K562 (cell line): ENCODE data around the gene AARSD1. TPM values are rescaled to one million over a fixed set of nuclear protein-coding genes. Genes with fewer than 3 reads are reported as not detected.
A peak's percentile ranks its signal among the peaks of the same experiment; 100 is the strongest.

Experiments used
- ATAC-seq: fragments of 200-7000 bp; cut with Tn5 transposase; 3 replicates; pipeline ENCODE4 v1.9.1; 2020; ENCODE audit warnings: moderate library complexity
- BruUV-seq: library from RNA; stranded (reverse); fragments of 400-500 nt; replicated peaks from 2 replicates; lab custom pipeline; 2021; lab: Mats Ljungman, UMichigan
- CTCF ChIA-PET: fragments of 300-600 bp; formaldehyde crosslinking; extraction: SDS; loops from one replicate; lab custom pipeline; 2021; ENCODE audit warnings: low intra/inter-chr PET ratio; lab: Yijun Ruan, JAX
- POLR2A ChIA-PET: fragments of 300-600, 350-650 bp; sonication (Branson Sonifier 250); formaldehyde crosslinking; extraction: SDS; loops from one replicate; lab custom pipeline; 2021; ENCODE audit warnings: antibody characterized with exemption, inconsistent platforms; lab: Yijun Ruan, JAX
- DNase-seq, 4 experiments: peaks; one replicate each; pipeline versions ENCODE4 v3.0.0 to v3.0.0-alpha.2; 2011 to 2018; ENCODE audit warnings: low spot score in 3 of 4, mixed read lengths in 3 of 4; ENCODE audit errors: extremely low read depth in 1 of 4
- FAIRE-seq: peaks from 2 replicates; lab custom pipeline; 2011; peaks lifted over from hg19 to GRCh38; lab: Jason Lieb, UNC
- H2AFZ ChIP-seq: 2 replicates; pipeline ENCODE4 v1.6.0; 2011; ENCODE audit warnings: low read depth, low read length, control low read depth, inconsistent platforms
- H3K27ac ChIP-seq: fragments of 200-600 bp; 3 replicates; pipeline ENCODE4 v1.8.0; 2011; ENCODE audit warnings: low read depth, mild to moderate bottlenecking, control low read depth, inconsistent platforms, low read length, moderate library complexity, mixed read lengths; ENCODE audit errors: extremely low read depth
- H3K27me3 ChIP-seq, 2 experiments: fragments of 300-600 bp in 1 of 2; 2 replicates in 1 of 2; 3 replicates in 1 of 2; pipeline versions ENCODE4 v1.6.0 to v1.8.0; 2011; ENCODE audit warnings: inconsistent platforms in 2 of 2, low read length in 2 of 2, mild to moderate bottlenecking in 1 of 2, mixed read lengths in 1 of 2, moderate library complexity in 1 of 2; ENCODE audit not compliant: control insufficient read depth in 2 of 2, insufficient read depth in 2 of 2
- H3K36me3 ChIP-seq: fragments of 300-600 bp; 3 replicates; pipeline ENCODE4 v1.8.0; 2011; ENCODE audit warnings: mild to moderate bottlenecking, low read length, inconsistent platforms; ENCODE audit not compliant: control insufficient read depth, insufficient read depth
- H3K4me1 ChIP-seq, 2 experiments: fragments of 200-600 bp in 1 of 2; replicated peaks in 1 of 2; 2 replicates in 1 of 2; 3 replicates in 1 of 2; pipeline versions ENCODE4 v1.5.1 to v1.8.0; 2011; ENCODE audit warnings: inconsistent platforms in 2 of 2, low read length in 2 of 2, mild to moderate bottlenecking in 1 of 2, mixed read lengths in 1 of 2, moderate library complexity in 1 of 2; ENCODE audit not compliant: control insufficient read depth in 2 of 2, insufficient read depth in 2 of 2
- H3K4me2 ChIP-seq: 2 replicates; pipeline ENCODE4 v1.6.1; 2011; ENCODE audit warnings: low read length, control low read depth, inconsistent platforms, mixed read lengths; ENCODE audit not compliant: insufficient read depth
- H3K4me3 ChIP-seq: fragments of 200-600 bp; sonication (generic), shearing (Covaris generic); 2 replicates; pipeline ENCODE4 v1.5.1; 2016; ENCODE audit warnings: control low read depth, inconsistent platforms
- H3K79me2 ChIP-seq: fragments of 200-600 bp; 3 replicates; pipeline ENCODE4 v1.8.0; 2011; ENCODE audit warnings: low read length, inconsistent platforms; ENCODE audit not compliant: control insufficient read depth, insufficient read depth
- H3K9ac ChIP-seq, 2 experiments: 2 replicates each; pipeline versions ENCODE4 v1.6.0 to v1.6.1; 2011; ENCODE audit warnings: low read depth in 2 of 2, low read length in 2 of 2, control low read depth in 1 of 2, inconsistent platforms in 1 of 2, mild to moderate bottlenecking in 1 of 2, mixed read lengths in 1 of 2; ENCODE audit not compliant: insufficient read depth in 1 of 2
- H3K9me1 ChIP-seq: one replicate; pipeline ENCODE4 v1.6.0; 2011; ENCODE audit warnings: inconsistent platforms, mild to moderate bottlenecking, low read length, moderate library complexity; ENCODE audit not compliant: control insufficient read depth, insufficient read depth
- H3K9me3 ChIP-seq: replicated peaks from 2 replicates; pipeline ENCODE4 v1.5.1; 2011; ENCODE audit warnings: low read depth, low read length, inconsistent platforms; ENCODE audit not compliant: control insufficient read depth, insufficient read depth
- H4K20me1 ChIP-seq: replicated peaks from 2 replicates; pipeline ENCODE4 v1.6.1; 2011; ENCODE audit warnings: low read length, inconsistent platforms, mixed read lengths; ENCODE audit not compliant: control insufficient read depth, insufficient read depth
- NFIC ChIP-seq: fragments of 450-650 bp; IDR thresholded peaks from 2 replicates; pipeline ENCODE4 v1.6.1; 2017; ENCODE audit warnings: mild to moderate bottlenecking, inconsistent platforms
- TGIF2 ChIP-seq: sonication (generic); formaldehyde crosslinking; IDR thresholded peaks from 2 replicates; pipeline ENCODE4 v1.8.1; 2022; ENCODE audit warnings: mild to moderate bottlenecking, missing genetic modification reagents, moderate library complexity
- ZNF780A ChIP-seq: fragments of 250-450 bp; sonication (Bioruptor Pico); IDR thresholded peaks from 2 replicates; pipeline ENCODE4 v1.5.0; 2021; ENCODE audit warnings: mild to moderate bottlenecking
- WGBS: fragments of 100-300 bp; shearing (Covaris generic); methylation state at CpG from one replicate; pipeline ENCODE4 v1.1.6; 2016; ENCODE audit warnings: low coverage, mixed read lengths; ENCODE audit not compliant: insufficient coverage; ENCODE audit errors: missing lambda C conversion rate; 5-methylcytosine and 5-hydroxymethylcytosine counted together
- in situ Hi-C: fragments of 300-500 bp; cut with MboI; formaldehyde crosslinking; loops from 4 replicates; pipeline ENCODE4 v1.15.0; 2018; ENCODE audit warnings: inconsistent platforms, mixed read lengths
- intact Hi-C: fragments of 100-400 bp; cut with micrococcal nuclease; formaldehyde crosslinking; loops from 2 replicates; pipeline ENCODE4 v1.14.2; 2022
- polyA plus RNA-seq, 8 experiments: library from polyadenylated mRNA; depleted of rRNA in 4 of 8; stranded (reverse) in 5 of 8; unstranded in 3 of 8; fragments of >200 nt; fragmentation: Nextera tagmentation in 2 of 8; fragmentation: Illumina TruSeq in 1 of 8; extraction: Ambion mirVana in 2 of 8; extraction: Trizol in 1 of 8; gene quantifications; 2 replicates each; pipeline versions ENCODE4 v1.2.1 to v1.2.3, GENCODE V29; 2011 to 2014; ENCODE audit warnings: inconsistent platforms in 1 of 8, missing spikeins in 1 of 8
- total RNA-seq, 7 experiments: library from RNA; depleted of rRNA in 6 of 7; stranded (reverse); fragments of >200 nt in 6 of 7; fragmentation: Illumina TruSeq in 2 of 7; extraction: Trizol in 2 of 7; gene quantifications; 2 replicates each; pipeline versions ENCODE4 v1.2.1 to v1.2.3, GENCODE V29; 2011 to 2021; ENCODE audit warnings: low replicate concordance in 1 of 7
- TF ChIP-seq, protein P1 (sequence below): fragments of 250-450 bp; sonication (Bioruptor Pico); IDR thresholded peaks from 2 replicates; pipeline ENCODE4 v1.4.0; 2020

AARSD1 gene
- total and polyA plus RNA-seq, 9 of the 15 experiments (the other 6 are each of a cell fraction or from before 2014, with no cell fraction given): 51.7 to 98.5 (median 68.6) TPM

DNA sequence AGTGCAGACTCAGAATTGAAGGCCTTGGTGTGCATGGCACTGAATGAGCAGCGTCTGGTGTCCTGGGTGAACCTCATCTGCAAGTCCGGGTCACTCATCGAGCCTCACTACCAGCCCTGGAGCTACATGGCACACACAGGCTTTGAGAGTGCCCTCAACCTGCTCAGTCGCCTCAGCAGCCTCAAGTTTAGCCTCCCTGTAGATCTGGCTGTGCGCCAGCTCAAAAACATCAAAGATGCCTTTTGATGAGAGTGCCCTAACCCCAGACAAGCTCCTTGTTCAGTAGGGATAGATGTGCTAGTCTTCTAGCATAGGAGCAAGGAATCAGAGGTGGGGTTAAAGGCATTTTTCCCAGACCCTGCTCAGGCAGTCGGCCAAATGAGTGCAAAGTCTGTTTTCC is 27.2 kb upstream of the AARSD1 start:
- DNase-seq: no peak
- Histone ChIP-seq H2AFZ (no peak overlapping the region), H3K36me3 (peaks cover 77% of the 10 kb centered on the region), H4K20me1 (no peaks in the 10 kb centered on the region), H3K9me3 (no peaks in the 10 kb centered on the region), H3K79me2 (no peaks in the 10 kb centered on the region), H3K4me2 (no peak overlapping the region), H3K27me3 (no peaks in the 10 kb centered on the region), H3K4me1 (no peaks in the 10 kb centered on the region), H3K27ac (no peak overlapping the region), H3K9me1 (no peaks in the 10 kb centered on the region), H3K4me3 (no peak overlapping the region), H3K9ac (no peak overlapping the region)
- ATAC-seq: no peak
- POLR2A ChIA-PET: interaction anchor here (0.5 to 2.2 kb wide), 5 partner anchors 13 to 1080 kb away, joined by 3 to 6 read pairs (median 3); no protein-coding TSS in a partner anchor
- in situ Hi-C loops (no loop called here), intact Hi-C loops (no loop called here)
- no peak for FAIRE-seq
- no TSS peak for BruUV-seq
- WGBS: 96% methylated on average over 6 of the region's 6 CpGs
- CTCF ChIA-PET: no interaction called here
- TF ChIP-seq NFIC (peak; percentile 70), TGIF2 (no peak), ZNF780A (CRISPR knock-in tag) (no peak)
- TF ChIP-seq, protein P1, sequence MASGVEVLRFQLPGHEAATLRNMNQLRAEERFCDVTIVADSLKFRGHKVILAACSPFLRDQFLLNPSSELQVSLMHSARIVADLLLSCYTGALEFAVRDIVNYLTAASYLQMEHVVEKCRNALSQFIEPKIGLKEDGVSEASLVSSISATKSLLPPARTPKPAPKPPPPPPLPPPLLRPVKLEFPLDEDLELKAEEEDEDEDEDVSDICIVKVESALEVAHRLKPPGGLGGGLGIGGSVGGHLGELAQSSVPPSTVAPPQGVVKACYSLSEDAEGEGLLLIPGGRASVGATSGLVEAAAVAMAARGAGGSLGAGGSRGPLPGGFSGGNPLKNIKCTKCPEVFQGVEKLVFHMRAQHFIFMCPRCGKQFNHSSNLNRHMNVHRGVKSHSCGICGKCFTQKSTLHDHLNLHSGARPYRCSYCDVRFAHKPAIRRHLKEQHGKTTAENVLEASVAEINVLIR: no peak
